Liver (tissue), 3 donors: ENCODE results near the gene CCDC112.

ENCODE experiments used
- ATF3 ChIP-seq: IDR thresholded peaks from 2 replicates; pipeline ENCODE4 v1.6.1; 2016; ENCODE audit warnings: antibody characterized with exemption
- CTCF ChIP-seq: fragments of 150-350 bp; IDR thresholded peaks from 2 replicates; pipeline ENCODE4 v1.5.1; 2017; ENCODE audit warnings: improper control_type of control experiment, low read depth, low read length; ENCODE audit not compliant: missing input control
- FOXA1 ChIP-seq: IDR thresholded peaks from 2 replicates; pipeline ENCODE4 v1.6.1; 2016; ENCODE audit warnings: antibody characterized with exemption
- GABPA ChIP-seq, 2 donors: IDR thresholded peaks in 1 of 2; conservative IDR thresholded peaks in 1 of 2; 2 replicates each; pipeline ENCODE4 v1.6.1; 2016; ENCODE audit warnings: antibody characterized with exemption in 2 of 2, mild to moderate bottlenecking in 1 of 2, moderate library complexity in 1 of 2
- MAX ChIP-seq: IDR thresholded peaks from 2 replicates; pipeline ENCODE4 v1.6.1; 2016; ENCODE audit warnings: antibody characterized with exemption
- NR2F2 ChIP-seq: IDR thresholded peaks from 2 replicates; pipeline ENCODE4 v1.6.1; 2016; ENCODE audit warnings: antibody characterized with exemption
- RAD21 ChIP-seq, 2 donors: IDR thresholded peaks; 2 replicates each; pipeline ENCODE4 v1.6.1; 2016; ENCODE audit warnings: antibody characterized with exemption in 2 of 2, mild to moderate bottlenecking in 2 of 2
- REST ChIP-seq: IDR thresholded peaks from 2 replicates; pipeline ENCODE4 v1.6.1; 2016; ENCODE audit warnings: antibody characterized with exemption, mild to moderate bottlenecking
- SP1 ChIP-seq: IDR thresholded peaks from 2 replicates; pipeline ENCODE4 v1.6.1; 2018; ENCODE audit warnings: antibody characterized with exemption, mild to moderate bottlenecking
- TAF1 ChIP-seq: conservative IDR thresholded peaks from 2 replicates; pipeline ENCODE4 v1.6.1; 2016; ENCODE audit warnings: antibody characterized with exemption, mild to moderate bottlenecking
- YY1 ChIP-seq: IDR thresholded peaks from 2 replicates; pipeline ENCODE4 v1.6.1; 2016; ENCODE audit warnings: antibody characterized with exemption, mild to moderate bottlenecking
- ZBTB33 ChIP-seq: IDR thresholded peaks from 2 replicates; pipeline ENCODE4 v1.6.1; 2016; ENCODE audit warnings: antibody characterized with exemption
- donor health status: healthy.
- donor health status: healthy.

- TF ChIP-seq TAF1 = no peak
- no peak for TF ChIP-seq ZBTB33
- TF ChIP-seq CTCF = no peak
- TF ChIP-seq FOXA1 = no peak
- no peak for TF ChIP-seq GABPA (IDR thresholded peaks at IDR 0.05 in 1 of 2, conservative IDR thresholded peaks at IDR 0.05 in 1 of 2)
- no peak for TF ChIP-seq NR2F2
- no peak for TF ChIP-seq RAD21 (IDR thresholded peaks at IDR 0.05)
- no peak for TF ChIP-seq REST
- no peak for TF ChIP-seq YY1
- TF ChIP-seq ATF3 = no peak
- TF ChIP-seq MAX = no peak
- no peak for TF ChIP-seq SP1
Observed at GRCh38 chr5:115272297-115272958, 24.0 kb downstream of the CCDC112 start.
